HG02623 (cell line): ENCODE results near the gene ELOB.

Source experiments
- ATAC-seq: cut with Tn5 transposase; IDR thresholded peaks from one replicate; pipeline ENCODE4 v1.9.1; 2021; ENCODE audit warnings: moderate library complexity; ENCODE audit not compliant: unreplicated experiment

The ELOB gene

DNA sequence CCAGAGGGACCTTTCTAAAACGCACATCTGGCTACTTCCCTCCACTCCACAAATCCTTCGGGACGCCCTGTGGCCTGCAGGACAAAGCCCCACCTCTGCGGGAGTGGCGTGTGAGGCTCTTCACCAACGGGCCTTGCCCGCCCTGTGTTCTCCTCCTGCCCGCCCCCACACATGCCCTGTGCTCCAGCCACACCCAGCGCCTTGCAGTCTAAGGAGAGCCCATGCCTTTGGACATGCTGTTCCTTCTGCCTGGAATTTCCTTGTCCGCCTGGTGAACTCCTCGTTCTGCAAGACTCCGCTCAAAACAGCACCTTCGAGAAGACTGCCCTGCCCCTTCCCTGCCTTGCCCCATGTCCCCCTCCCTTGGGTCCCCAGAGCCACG is 7.4 kb downstream of the ELOB start:
- ATAC-seq = no peak

GRCh38 chr16:2769100-2769529 is 8.0 kb downstream of the ELOB start:
- no peak for ATAC-seq

GRCh38 chr16:2768403-2769089 is 8.5 kb downstream of the ELOB start:
- no peak for ATAC-seq

DNA sequence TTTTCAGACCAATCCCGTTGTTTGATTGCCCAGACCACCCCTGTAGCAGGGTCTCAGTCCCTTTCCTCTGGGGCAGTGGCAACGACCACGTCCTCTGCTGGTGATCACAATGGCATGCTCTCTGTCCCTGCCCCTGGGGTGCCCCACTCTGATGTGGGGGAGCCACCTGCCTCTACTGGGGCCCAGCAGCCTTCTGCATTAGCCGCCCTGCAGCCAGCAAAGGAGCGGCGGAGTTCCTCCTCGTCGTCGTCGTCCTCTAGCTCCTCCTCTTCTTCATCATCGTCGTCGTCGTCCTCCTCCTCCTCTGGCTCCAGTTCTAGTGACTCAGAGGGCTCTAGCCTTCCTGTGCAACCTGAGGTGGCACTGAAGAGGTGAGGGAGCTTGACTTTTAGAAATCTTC is 9.2 kb downstream of the ELOB start:
- ATAC-seq = no peak

- no peak for ATAC-seq
These were observed 9.8 kb downstream of the ELOB start for GRCh38 chr16:2767140-2767731.

GRCh38 chr16:2766430-2767139 is 10.5 kb downstream of the ELOB start:
- ATAC-seq = no peak

DNA sequence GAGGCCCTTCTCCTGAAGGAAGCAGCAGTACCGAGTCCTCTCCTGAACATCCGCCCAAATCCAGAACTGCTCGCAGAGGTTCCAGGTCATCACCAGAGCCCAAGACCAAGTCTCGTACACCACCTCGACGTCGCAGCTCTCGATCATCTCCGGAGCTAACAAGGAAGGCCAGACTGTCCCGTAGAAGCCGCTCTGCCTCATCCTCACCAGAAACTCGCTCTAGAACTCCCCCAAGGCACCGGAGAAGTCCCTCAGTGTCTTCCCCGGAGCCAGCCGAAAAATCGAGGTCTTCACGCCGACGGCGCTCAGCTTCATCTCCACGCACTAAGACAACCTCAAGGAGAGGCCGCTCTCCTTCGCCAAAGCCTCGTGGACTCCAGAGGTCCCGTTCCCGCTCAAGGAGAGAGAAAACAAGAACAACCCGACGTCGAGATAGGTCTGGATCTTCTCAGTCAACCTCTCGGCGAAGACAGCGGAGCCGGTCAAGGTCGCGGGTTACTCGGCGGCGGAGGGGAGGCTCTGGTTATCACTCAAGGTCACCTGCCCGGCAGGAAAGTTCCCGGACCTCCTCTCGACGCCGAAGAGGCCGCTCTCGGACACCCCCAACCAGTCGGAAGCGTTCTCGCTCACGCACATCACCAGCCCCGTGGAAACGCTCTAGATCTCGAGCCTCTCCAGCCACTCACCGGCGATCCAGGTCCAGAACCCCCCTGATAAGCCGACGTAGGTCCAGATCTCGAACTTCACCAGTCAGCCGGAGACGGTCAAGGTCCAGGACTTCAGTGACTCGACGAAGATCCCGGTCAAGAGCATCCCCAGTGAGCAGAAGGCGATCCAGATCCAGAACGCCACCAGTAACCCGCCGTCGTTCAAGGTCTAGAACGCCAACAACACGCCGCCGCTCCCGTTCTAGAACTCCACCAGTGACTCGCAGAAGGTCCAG is 11.3 kb downstream of the ELOB start:
- no peak for ATAC-seq

- ATAC-seq = no peak
These were observed 12.4 kb downstream of the ELOB start for GRCh38 chr16:2764718-2765117.

DNA sequence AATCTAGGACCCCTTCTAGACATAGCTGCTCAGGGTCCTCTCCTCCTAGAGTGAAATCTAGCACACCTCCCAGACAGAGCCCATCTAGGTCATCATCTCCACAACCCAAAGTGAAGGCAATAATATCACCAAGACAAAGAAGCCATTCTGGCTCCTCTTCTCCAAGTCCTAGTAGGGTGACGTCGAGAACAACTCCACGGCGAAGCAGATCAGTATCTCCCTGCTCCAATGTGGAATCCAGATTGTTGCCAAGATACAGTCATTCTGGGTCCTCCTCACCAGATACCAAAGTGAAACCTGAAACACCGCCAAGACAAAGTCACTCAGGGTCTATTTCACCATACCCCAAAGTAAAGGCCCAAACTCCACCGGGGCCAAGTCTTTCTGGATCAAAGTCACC is 13.9 kb downstream of the ELOB start:
- no peak for ATAC-seq

DNA sequence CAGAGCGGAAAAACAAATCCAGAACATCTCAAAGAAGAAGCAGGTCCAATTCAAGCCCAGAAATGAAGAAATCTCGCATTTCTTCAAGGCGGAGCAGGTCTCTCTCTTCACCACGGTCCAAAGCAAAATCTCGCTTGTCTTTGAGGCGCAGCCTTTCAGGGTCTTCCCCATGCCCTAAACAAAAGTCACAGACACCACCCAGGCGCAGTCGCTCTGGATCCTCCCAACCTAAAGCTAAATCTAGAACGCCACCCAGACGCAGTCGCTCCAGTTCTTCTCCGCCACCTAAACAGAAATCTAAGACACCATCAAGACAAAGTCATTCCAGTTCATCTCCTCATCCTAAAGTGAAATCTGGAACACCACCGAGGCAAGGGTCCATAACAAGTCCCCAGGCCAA is 14.4 kb downstream of the ELOB start:
- no peak for ATAC-seq

DNA sequence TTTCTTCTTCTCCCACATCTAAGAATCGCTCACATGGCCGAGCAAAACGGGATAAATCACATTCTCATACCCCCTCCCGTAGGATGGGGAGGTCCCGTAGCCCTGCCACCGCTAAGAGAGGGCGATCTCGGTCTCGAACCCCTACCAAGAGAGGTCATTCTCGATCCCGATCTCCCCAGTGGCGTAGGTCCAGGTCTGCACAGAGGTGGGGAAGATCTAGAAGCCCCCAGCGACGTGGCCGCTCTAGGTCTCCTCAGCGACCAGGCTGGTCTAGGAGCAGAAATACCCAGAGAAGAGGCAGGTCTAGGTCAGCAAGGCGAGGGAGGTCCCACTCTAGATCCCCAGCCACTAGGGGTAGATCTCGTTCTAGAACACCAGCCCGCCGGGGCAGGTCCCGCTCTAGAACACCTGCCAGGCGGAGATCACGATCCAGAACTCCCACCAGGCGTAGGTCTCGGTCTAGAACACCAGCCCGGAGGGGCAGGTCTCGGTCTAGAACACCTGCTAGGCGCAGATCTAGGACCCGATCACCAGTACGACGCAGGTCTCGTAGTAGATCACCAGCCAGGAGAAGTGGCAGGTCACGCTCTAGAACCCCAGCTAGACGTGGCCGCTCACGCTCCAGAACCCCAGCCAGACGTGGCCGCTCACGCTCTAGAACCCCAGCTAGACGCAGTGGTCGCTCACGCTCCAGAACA is 15.0 kb downstream of the ELOB start:
- no peak for ATAC-seq

- ATAC-seq = no peak
These were observed 15.6 kb downstream of the ELOB start for GRCh38 chr16:2761472-2761871.

GRCh38 chr16:2757344-2757743 is 19.7 kb downstream of the ELOB start:
- ATAC-seq = no peak

DNA sequence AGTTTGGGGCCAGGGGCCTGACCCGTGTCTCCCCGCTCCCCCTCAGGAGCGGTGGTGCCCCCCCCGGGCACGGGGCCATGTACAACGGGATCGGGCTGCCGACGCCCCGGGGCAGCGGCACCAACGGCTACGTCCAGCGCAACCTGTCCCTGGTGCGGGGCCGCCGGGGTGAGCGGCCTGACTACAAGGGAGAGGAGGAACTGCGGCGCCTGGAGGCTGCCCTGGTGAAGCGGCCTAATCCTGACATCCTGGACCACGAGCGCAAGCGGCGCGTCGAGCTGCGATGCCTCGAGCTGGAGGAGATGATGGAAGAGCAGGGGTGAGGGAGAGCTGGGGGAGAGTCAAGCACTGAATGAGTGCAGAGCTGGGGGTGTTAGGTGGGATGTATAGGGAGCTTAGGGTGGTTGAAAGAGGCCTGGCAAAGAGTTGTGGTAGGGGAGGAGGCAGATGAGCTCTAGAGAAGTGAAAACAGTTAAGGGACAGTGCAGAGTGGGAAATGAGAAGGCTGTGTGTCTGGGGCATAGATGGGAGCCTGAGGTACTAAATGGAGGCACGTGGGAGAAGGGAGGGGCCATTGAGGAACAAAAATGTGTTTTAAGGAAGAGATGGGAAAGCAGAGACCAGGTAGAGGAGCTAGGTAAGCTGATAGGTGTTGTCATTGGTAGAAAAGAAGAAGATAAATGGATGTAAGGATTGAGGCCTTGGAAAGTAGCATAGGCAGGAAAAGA is 20.6 kb downstream of the ELOB start:
- no peak for ATAC-seq

- no peak for ATAC-seq
These were observed 21.9 kb downstream of the ELOB start for GRCh38 chr16:2755158-2755557.

- ATAC-seq = no peak
These were observed 23.4 kb downstream of the ELOB start for GRCh38 chr16:2753733-2754020.

- ATAC-seq = peak; percentile 34
These were observed 24.0 kb downstream of the ELOB start for GRCh38 chr16:2752850-2753732.

- peak; percentile 82 for ATAC-seq
These were observed 24.8 kb downstream of the ELOB start, which contains the start of gene SRRM2 for GRCh38 chr16:2752035-2752849. TSS of gene SRRM2 (plus strand) at chr16:2752638. CDS start at chr16:2756365, 3,727 bp downstream.
